T-helper 2 cell treated with Interferon-gamma antibody and Interleukin-4, amounts not matched to agents 100 ng/mL and 5 ng/mL, for 36 hours (primary cell): Measurements from ENCODE around the gene SERPIND1. TPM values are rescaled to one million over a fixed set of nuclear protein-coding genes. Genes with fewer than 3 reads are reported as not detected.
"Not testable (repeated sequence)": the region's sequence is repeated elsewhere in the genome, so short reads cannot be mapped to it uniquely, and the experiment has no call there.

Experiments
- intact Hi-C: fragments of 100-400 bp; cut with micrococcal nuclease; formaldehyde crosslinking; loops from one replicate; pipeline ENCODE4 v1.15.1; 2023
- total RNA-seq: library from RNA; stranded (reverse); gene quantifications from 2 replicates; pipeline ENCODE4 v1.2.3, GENCODE V29; 2022

Gene SERPIND1
- total RNA-seq, 1 donor from 2014 or later: not detected

- intact Hi-C loops: no loop called here
These were observed 40.4 kb downstream of the SERPIND1 start for GRCh38 chr22:20814221-20814808.

- intact Hi-C loops: no loop called here
These were observed 41.7 kb downstream of the SERPIND1 start for GRCh38 chr22:20815477-20816050.

GRCh38 chr22:20816559-20816958 is 42.6 kb downstream of the SERPIND1 start:
- intact Hi-C loops: no loop called here

- intact Hi-C loops: no loop called here
These were observed 44.6 kb downstream of the SERPIND1 start for GRCh38 chr22:20818471-20818870.

GRCh38 chr22:20819471-20819870 is 45.6 kb downstream of the SERPIND1 start:
- intact Hi-C loops: no loop called here

GRCh38 chr22:20821717-20822239 is 47.9 kb downstream of the SERPIND1 start:
- intact Hi-C loops: not testable (repeated sequence)

- intact Hi-C loops: no loop called here
These were observed 48.3 kb downstream of the SERPIND1 start for GRCh38 chr22:20822240-20822639.

GRCh38 chr22:20823264-20823663 is 49.4 kb downstream of the SERPIND1 start:
- intact Hi-C loops: no loop called here

- intact Hi-C loops: not testable (repeated sequence)
These were observed 51.3 kb downstream of the SERPIND1 start for GRCh38 chr22:20825216-20825615.

GRCh38 chr22:20825624-20826023 is 51.7 kb downstream of the SERPIND1 start:
- intact Hi-C loops: no loop called here

- intact Hi-C loops: not testable (repeated sequence)
These were observed 52.6 kb downstream of the SERPIND1 start for GRCh38 chr22:20826373-20827152.

GRCh38 chr22:20829491-20830134 is 55.7 kb downstream of the SERPIND1 start:
- intact Hi-C loops: no loop called here

GRCh38 chr22:20833225-20833665 is 59.3 kb downstream of the SERPIND1 start:
- intact Hi-C loops: no loop called here

- intact Hi-C loops: no loop called here
These were observed 60.3 kb downstream of the SERPIND1 start for GRCh38 chr22:20834206-20834605.

GRCh38 chr22:20834725-20835124 is 60.8 kb downstream of the SERPIND1 start:
- intact Hi-C loops: no loop called here

Other genes with a start within 250 kb of the SERPIND1 start
- gene PI4KA, start 84.7 kb downstream of the SERPIND1 start, total RNA-seq: 115 and 119 TPM in 2 replicates
- gene SNAP29, start 84.9 kb downstream of the SERPIND1 start, total RNA-seq: 30.4 and 37.6 TPM in 2 replicates
- 73.7 and 74.8 TPM in 2 replicates for gene CRKL, start 143.3 kb downstream of the SERPIND1 start, total RNA-seq
- 0.36 and 0.41 TPM in 2 replicates for gene AIFM3, start 193.1 kb downstream of the SERPIND1 start, total RNA-seq
- gene LZTR1, start 208.2 kb downstream of the SERPIND1 start, total RNA-seq: 67.1 and 68.4 TPM in 2 replicates
- gene THAP7, start 228.0 kb downstream of the SERPIND1 start, total RNA-seq: 30.9 and 31.8 TPM in 2 replicates
- 0.14 and 0.57 TPM in 2 replicates for gene P2RX6, start 241.1 kb downstream of the SERPIND1 start, total RNA-seq